Kidney epithelial cell (primary cell): ENCODE measurements around the gene EXOC8. TPM values are rescaled to one million over a fixed set of nuclear protein-coding genes. Genes with fewer than 3 reads are reported as not detected.

Experiments
- DNase-seq: peaks from one replicate; pipeline ENCODE4 v3.0.0-alpha.2; 2010; ENCODE audit warnings: low read depth
- H3K27me3 ChIP-seq: 2 replicates; pipeline ENCODE4 v1.6.0; 2011; ENCODE audit warnings: low read length; ENCODE audit not compliant: control insufficient read depth, insufficient read depth
- H3K36me3 ChIP-seq: 2 replicates; pipeline ENCODE4 v1.5.1; 2011; ENCODE audit warnings: low read length; ENCODE audit not compliant: control insufficient read depth, insufficient read depth
- H3K4me3 ChIP-seq: 2 replicates; pipeline ENCODE4 v1.5.1; 2011; ENCODE audit warnings: low read depth, mild to moderate bottlenecking, control low read depth, low read length
- total RNA-seq: library from RNA; depleted of rRNA; stranded (reverse); fragments of >200 nt; gene quantifications from 2 replicates; pipeline ENCODE4 v1.2.3, GENCODE V29; 2015
- TF ChIP-seq, protein P1 (sequence below): IDR thresholded peaks from 2 replicates; pipeline ENCODE4 v1.5.1; 2011; ENCODE audit warnings: mild to moderate bottlenecking, moderate library complexity, low read length, control low read depth, inconsistent platforms; ENCODE audit not compliant: insufficient read depth, poor library complexity, severe bottlenecking

EXOC8 gene
- total RNA-seq, 1 donor from 2014 or later: 10.8 TPM

GRCh38 chr1:231369282-231369681, 31.6 kb upstream of the EXOC8 start:
- Histone ChIP-seq H3K27me3 (no peaks in the 10 kb centered on the region), H3K4me3 (no peak overlapping the region), H3K36me3 (no peaks in the 10 kb centered on the region)
- TF ChIP-seq, protein P1, sequence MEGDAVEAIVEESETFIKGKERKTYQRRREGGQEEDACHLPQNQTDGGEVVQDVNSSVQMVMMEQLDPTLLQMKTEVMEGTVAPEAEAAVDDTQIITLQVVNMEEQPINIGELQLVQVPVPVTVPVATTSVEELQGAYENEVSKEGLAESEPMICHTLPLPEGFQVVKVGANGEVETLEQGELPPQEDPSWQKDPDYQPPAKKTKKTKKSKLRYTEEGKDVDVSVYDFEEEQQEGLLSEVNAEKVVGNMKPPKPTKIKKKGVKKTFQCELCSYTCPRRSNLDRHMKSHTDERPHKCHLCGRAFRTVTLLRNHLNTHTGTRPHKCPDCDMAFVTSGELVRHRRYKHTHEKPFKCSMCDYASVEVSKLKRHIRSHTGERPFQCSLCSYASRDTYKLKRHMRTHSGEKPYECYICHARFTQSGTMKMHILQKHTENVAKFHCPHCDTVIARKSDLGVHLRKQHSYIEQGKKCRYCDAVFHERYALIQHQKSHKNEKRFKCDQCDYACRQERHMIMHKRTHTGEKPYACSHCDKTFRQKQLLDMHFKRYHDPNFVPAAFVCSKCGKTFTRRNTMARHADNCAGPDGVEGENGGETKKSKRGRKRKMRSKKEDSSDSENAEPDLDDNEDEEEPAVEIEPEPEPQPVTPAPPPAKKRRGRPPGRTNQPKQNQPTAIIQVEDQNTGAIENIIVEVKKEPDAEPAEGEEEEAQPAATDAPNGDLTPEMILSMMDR: peak; percentile 3
- no peak for DNase-seq

DNA sequence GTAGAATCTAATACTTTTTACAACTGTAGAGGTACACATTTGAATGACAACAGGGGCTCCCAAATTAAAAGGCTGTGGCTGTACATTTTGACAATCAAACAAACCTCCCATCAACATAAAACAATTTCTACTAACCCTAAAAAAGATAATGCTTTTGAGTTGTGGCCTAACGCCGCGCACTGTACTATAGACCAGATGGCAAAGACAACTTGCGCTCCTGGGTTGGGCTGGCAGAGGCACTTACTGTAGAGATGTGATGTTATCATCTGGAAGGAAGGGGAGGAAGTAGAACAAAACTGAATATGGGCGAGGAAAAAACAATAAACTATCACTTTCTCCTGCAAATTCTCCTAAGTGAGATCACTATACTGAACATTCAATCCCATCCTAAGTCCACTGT, 26.5 kb upstream of the EXOC8 start:
- no peaks in the 10 kb centered on the region for H3K36me3 ChIP-seq
- no peak for DNase-seq
- TF ChIP-seq, protein P1: no peak
- H3K4me3 ChIP-seq: no peak overlapping the region
- H3K27me3 ChIP-seq: no peaks in the 10 kb centered on the region

DNA sequence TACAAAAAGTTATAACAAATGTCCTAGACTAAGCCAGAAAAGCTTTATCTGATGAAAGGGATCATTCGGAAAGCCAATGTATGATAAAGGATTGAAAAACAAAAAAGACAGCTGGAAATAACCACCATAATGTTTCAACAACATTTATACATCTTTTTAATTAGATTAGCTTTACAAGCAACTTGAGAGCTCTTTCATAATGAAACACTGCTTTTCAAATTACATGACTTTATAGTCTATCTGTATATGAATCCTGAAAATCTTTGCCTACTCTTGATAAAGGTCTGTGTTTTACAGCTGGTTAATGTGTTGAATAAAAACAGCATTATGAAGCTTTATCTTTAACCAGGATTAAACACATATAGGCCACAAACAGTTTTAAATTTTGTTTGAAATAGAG, 26.0 kb upstream of the EXOC8 start:
- no peaks in the 10 kb centered on the region for H3K36me3 ChIP-seq
- no peaks in the 10 kb centered on the region for H3K27me3 ChIP-seq
- no peak for DNase-seq
- TF ChIP-seq, protein P1: no peak
- H3K4me3 ChIP-seq: no peak overlapping the region

GRCh38 chr1:231362325-231362724, 24.7 kb upstream of the EXOC8 start:
- Histone ChIP-seq H3K4me3 (no peak overlapping the region), H3K27me3 (no peaks in the 10 kb centered on the region), H3K36me3 (no peaks in the 10 kb centered on the region)
- TF ChIP-seq, protein P1: no peak
- no peak for DNase-seq

GRCh38 chr1:231359113-231359512, 21.5 kb upstream of the EXOC8 start:
- no peak overlapping the region for H3K4me3 ChIP-seq
- no peaks in the 10 kb centered on the region for H3K36me3 ChIP-seq
- no peak for DNase-seq
- TF ChIP-seq, protein P1: no peak
- no peaks in the 10 kb centered on the region for H3K27me3 ChIP-seq

- Histone ChIP-seq H3K36me3 (no peaks in the 10 kb centered on the region), H3K4me3 (no peak overlapping the region), H3K27me3 (no peaks in the 10 kb centered on the region)
- DNase-seq: no peak
- TF ChIP-seq, protein P1: peak; percentile 70
Measured at GRCh38 chr1:231357831-231358354, 20.2 kb upstream of the EXOC8 start.
